DOHH2 (cell line): ENCODE results near the gene SLC35F2.
"Not testable (repeated sequence)": the region's sequence is repeated elsewhere in the genome, so short reads cannot be mapped to it uniquely, and the experiment has no call there.

Experiments
- H3F3A ChIP-seq: fragments of 200-600 bp; sonication (generic), shearing (Covaris generic); 2 replicates; pipeline ENCODE4 v1.6.0; 2016; ENCODE audit warnings: antibody characterized with exemption, mild to moderate bottlenecking; ENCODE audit not compliant: control insufficient read depth, insufficient read depth
- H3K27ac ChIP-seq: fragments of 200-600 bp; sonication (generic); 2 replicates; pipeline ENCODE4 v1.5.1; 2014; ENCODE audit warnings: low read depth, mild to moderate bottlenecking, low read length, moderate library complexity
- H3K27me3 ChIP-seq: fragments of 200-600 bp; sonication (generic); 2 replicates; pipeline ENCODE4 v1.6.1; 2014; ENCODE audit warnings: mild to moderate bottlenecking, low read length, mixed read lengths; ENCODE audit not compliant: control insufficient read depth
- H3K36me3 ChIP-seq: fragments of 200-600 bp; sonication (generic); 2 replicates; pipeline ENCODE4 v1.6.1; 2014; ENCODE audit warnings: mild to moderate bottlenecking, low read length, moderate library complexity, mixed read lengths; ENCODE audit not compliant: control insufficient read depth
- H3K4me1 ChIP-seq: fragments of 200-600 bp; sonication (generic); 2 replicates; pipeline ENCODE4 v1.6.1; 2014; ENCODE audit warnings: mild to moderate bottlenecking, low read length, mixed read lengths; ENCODE audit not compliant: control insufficient read depth
- H3K4me2 ChIP-seq: fragments of 200-600 bp; sonication (generic); 2 replicates; pipeline ENCODE4 v1.6.0; 2014; ENCODE audit warnings: mild to moderate bottlenecking, low read length, moderate library complexity
- H3K4me3 ChIP-seq: fragments of 200-600 bp; sonication (generic); 2 replicates; pipeline ENCODE4 v1.5.1; 2014; ENCODE audit warnings: mild to moderate bottlenecking, low read length, mixed read lengths
- H3K79me2 ChIP-seq: fragments of 200-600 bp; sonication (generic); 2 replicates; pipeline ENCODE4 v1.6.1; 2014; ENCODE audit warnings: mild to moderate bottlenecking, low read length, mixed read lengths; ENCODE audit not compliant: control insufficient read depth
- H3K9me2 ChIP-seq: fragments of 200-600 bp; sonication (generic); replicated peaks from 2 replicates; pipeline ENCODE4 v1.6.1; 2014; ENCODE audit warnings: mild to moderate bottlenecking, low read length, mixed read lengths; ENCODE audit not compliant: control insufficient read depth
- H3K9me3 ChIP-seq: fragments of 200-600 bp; sonication (generic); 2 replicates; pipeline ENCODE4 v1.6.1; 2014; ENCODE audit warnings: antibody characterized with exemption, low read length, mixed read lengths; ENCODE audit not compliant: control insufficient read depth, insufficient read depth
- H4K20me1 ChIP-seq: fragments of 200-600 bp; sonication (generic); 2 replicates; pipeline ENCODE4 v1.6.0; 2014; ENCODE audit warnings: low read depth, mild to moderate bottlenecking, antibody characterized with exemption, low read length, moderate library complexity; ENCODE audit not compliant: control insufficient read depth, insufficient read depth
- CTCF ChIP-seq: fragments of 200-600 bp; sonication (generic); IDR thresholded peaks from one replicate; pipeline ENCODE4 v1.5.1; 2014; ENCODE audit warnings: antibody characterized with exemption, mild to moderate bottlenecking, low read depth, low read length; ENCODE audit not compliant: poor library complexity, severe bottlenecking
- EZH2phosphoT487 ChIP-seq: fragments of 200-600 bp; sonication (generic); IDR thresholded peaks from 2 replicates; pipeline ENCODE4 v1.6.1; 2017; ENCODE audit warnings: borderline replicate concordance, mild to moderate bottlenecking, antibody characterized with exemption, low read length, moderate library complexity, mixed read lengths

Gene SLC35F2

GRCh38 chr11:107882095-107882820, 23.7 kb upstream of the SLC35F2 start:
- no peaks in the 10 kb centered on the region for H3K79me2 ChIP-seq
- H3K4me1 ChIP-seq = no peaks in the 10 kb centered on the region
- no peak overlapping the region for H3K4me3 ChIP-seq
- H3K36me3 ChIP-seq = no peaks in the 10 kb centered on the region
- no peaks in the 10 kb centered on the region for H3K27me3 ChIP-seq
- H3K9me2 ChIP-seq = no peaks in the 10 kb centered on the region
- H3K27ac ChIP-seq = no peak overlapping the region
- TF ChIP-seq EZH2phosphoT487 = no peak
- no peak for TF ChIP-seq CTCF
- H3K9me3 ChIP-seq = no peaks in the 10 kb centered on the region
- H4K20me1 ChIP-seq = no peaks in the 10 kb centered on the region
- no peak overlapping the region for H3K4me2 ChIP-seq
- H3F3A ChIP-seq = no peaks in the 10 kb centered on the region

- not testable (repeated sequence) for H3K4me2 ChIP-seq, H3K4me1 ChIP-seq, H3K4me3 ChIP-seq, H3K36me3 ChIP-seq, H3K27me3 ChIP-seq, H3K27ac ChIP-seq, H3K79me2 ChIP-seq, H3F3A ChIP-seq, H3K9me3 ChIP-seq, H4K20me1 ChIP-seq, H3K9me2 ChIP-seq
These were observed 22.9 kb upstream of the SLC35F2 start for GRCh38 chr11:107881471-107881870.

- no peak overlapping the region for H3K4me3 ChIP-seq
- no peaks in the 10 kb centered on the region for H3K36me3 ChIP-seq
- no peaks in the 10 kb centered on the region for H3K79me2 ChIP-seq
- no peaks in the 10 kb centered on the region for H4K20me1 ChIP-seq
- TF ChIP-seq CTCF (no peak), EZH2phosphoT487 (no peak)
- no peaks in the 10 kb centered on the region for H3F3A ChIP-seq
- no peak overlapping the region for H3K27ac ChIP-seq
- H3K4me2 ChIP-seq = no peak overlapping the region
- H3K27me3 ChIP-seq = no peaks in the 10 kb centered on the region
- H3K4me1 ChIP-seq = no peaks in the 10 kb centered on the region
- H3K9me2 ChIP-seq = no peaks in the 10 kb centered on the region
- H3K9me3 ChIP-seq = no peaks in the 10 kb centered on the region
These were observed 17.6 kb upstream of the SLC35F2 start for GRCh38 chr11:107876141-107876540.

- H3K4me3 ChIP-seq = no peak overlapping the region
- H3K27ac ChIP-seq = no peak overlapping the region
- no peaks in the 10 kb centered on the region for H3K36me3 ChIP-seq
- no peaks in the 10 kb centered on the region for H3K9me2 ChIP-seq
- TF ChIP-seq EZH2phosphoT487 (no peak), CTCF (no peak)
- peaks cover 9% of the 10 kb centered on the region; the same call in 1 of the 2 replicates for H3K27me3 ChIP-seq
- H3K4me1 ChIP-seq = peaks cover 6% of the 10 kb centered on the region
- no peaks in the 10 kb centered on the region for H3K79me2 ChIP-seq
- H3F3A ChIP-seq = no peaks in the 10 kb centered on the region
- H3K9me3 ChIP-seq = no peaks in the 10 kb centered on the region
- no peak overlapping the region for H3K4me2 ChIP-seq
- H4K20me1 ChIP-seq = no peaks in the 10 kb centered on the region
These were observed 6.0 kb upstream of the SLC35F2 start for GRCh38 chr11:107864591-107864990.
